ENCODE results near the gene HIC1.

DNA sequence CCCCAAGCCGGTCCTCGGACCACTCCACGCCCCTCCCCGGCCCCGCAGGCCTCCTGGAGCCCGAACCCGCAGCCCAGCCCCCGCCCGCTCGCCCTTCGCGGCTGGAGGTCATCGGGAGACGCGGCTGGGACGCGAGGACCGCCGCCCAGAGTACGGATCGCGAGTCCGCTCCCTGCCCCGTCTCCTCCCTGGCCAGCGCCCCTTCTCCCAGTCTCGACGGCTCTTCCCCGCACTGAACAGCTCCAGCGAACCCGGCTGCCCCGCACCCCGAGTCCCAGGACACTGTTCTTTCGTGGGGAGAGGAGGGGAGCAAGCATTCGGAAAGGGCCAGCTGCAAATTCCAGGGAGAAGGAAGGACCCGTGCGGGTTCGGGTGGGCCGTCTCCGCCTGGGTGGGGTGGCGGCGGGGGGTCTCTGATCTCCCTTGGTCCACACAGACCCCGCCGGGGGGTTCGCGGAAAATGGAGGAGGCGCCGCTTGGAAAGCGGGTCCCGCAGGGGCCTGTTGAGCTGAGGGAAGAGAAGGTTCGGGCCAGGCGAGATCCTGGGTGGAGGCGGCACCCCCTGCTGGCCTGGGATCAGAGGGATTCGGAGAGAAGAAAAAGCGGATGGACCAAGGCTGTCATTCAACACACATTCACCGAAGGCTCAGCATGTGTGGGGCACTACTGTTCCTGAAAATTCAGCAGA lies 29.1 kb upstream of the HIC1 start:
- TF ChIP-seq, protein P1, sequence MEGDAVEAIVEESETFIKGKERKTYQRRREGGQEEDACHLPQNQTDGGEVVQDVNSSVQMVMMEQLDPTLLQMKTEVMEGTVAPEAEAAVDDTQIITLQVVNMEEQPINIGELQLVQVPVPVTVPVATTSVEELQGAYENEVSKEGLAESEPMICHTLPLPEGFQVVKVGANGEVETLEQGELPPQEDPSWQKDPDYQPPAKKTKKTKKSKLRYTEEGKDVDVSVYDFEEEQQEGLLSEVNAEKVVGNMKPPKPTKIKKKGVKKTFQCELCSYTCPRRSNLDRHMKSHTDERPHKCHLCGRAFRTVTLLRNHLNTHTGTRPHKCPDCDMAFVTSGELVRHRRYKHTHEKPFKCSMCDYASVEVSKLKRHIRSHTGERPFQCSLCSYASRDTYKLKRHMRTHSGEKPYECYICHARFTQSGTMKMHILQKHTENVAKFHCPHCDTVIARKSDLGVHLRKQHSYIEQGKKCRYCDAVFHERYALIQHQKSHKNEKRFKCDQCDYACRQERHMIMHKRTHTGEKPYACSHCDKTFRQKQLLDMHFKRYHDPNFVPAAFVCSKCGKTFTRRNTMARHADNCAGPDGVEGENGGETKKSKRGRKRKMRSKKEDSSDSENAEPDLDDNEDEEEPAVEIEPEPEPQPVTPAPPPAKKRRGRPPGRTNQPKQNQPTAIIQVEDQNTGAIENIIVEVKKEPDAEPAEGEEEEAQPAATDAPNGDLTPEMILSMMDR (IDR thresholded peaks at IDR 0.05; ENCODE audit: insufficient read depth, low read length), result no peak
- no peak for TF ChIP-seq POLR2AphosphoS5 (IDR thresholded peaks at IDR 0.05; ENCODE audit: low read depth)

All from HL-60 (cell line).